ENCODE measurements around the gene ARHGEF11.

DNA sequence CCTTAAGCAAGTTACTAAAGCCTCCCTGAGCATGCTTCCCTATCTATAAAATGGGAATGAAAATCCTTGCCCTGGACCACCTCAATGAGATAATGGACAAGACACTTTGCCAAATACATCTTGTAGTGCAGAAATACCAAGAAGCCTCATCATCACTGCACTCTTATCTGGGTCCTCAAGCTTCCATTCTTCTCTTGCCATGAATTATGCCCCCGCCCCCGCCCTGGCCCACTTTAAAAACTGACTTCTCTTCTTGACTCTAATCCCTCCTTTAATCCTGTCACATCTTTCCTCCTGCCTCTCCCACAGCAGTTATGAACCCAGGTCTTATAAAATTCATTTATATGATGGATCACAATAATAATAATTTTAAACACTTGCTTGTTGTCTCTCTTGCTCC is 14.8 kb downstream of the ARHGEF11 start:
- no peak for TF ChIP-seq CTCF (IDR thresholded peaks at IDR 0.05; ENCODE audit: borderline replicate concordance, extremely low read depth, low read length, poor library complexity, severe bottlenecking)
- no peak for TF ChIP-seq EZH2 (IDR thresholded peaks at IDR 0.05; ENCODE audit: borderline replicate concordance, low read depth, low read length, severe bottlenecking)

All from DND-41 (cell line).